GM18526 (cell line): ENCODE results near the gene UNK.

ENCODE experiments used
- POLR2A ChIP-seq: IDR thresholded peaks from 3 replicates; pipeline ENCODE4 v1.6.1; 2011; ENCODE audit not compliant: insufficient read length; ENCODE audit errors: extremely low read depth

Gene UNK

GRCh38 chr17:75763269-75763607 is 21.4 kb upstream of the UNK start:
- TF ChIP-seq POLR2A = no peak

- no peak for TF ChIP-seq POLR2A
These were observed 20.8 kb upstream of the UNK start for GRCh38 chr17:75763613-75764416.

- no peak for TF ChIP-seq POLR2A
These were observed 20.2 kb upstream of the UNK start for GRCh38 chr17:75764417-75764710.

- TF ChIP-seq POLR2A = peak; percentile 52
These were observed 19.7 kb upstream of the UNK start, which contains the start of gene GALK1 for GRCh38 chr17:75764711-75765421. Gene GALK1 (minus strand): TSS chr17:75765192. CDS start chr17:75765136, 56 bp downstream.

- no peak for TF ChIP-seq POLR2A
These were observed 18.6 kb upstream of the UNK start for GRCh38 chr17:75765981-75766380.

GRCh38 chr17:75767881-75768280 is 16.7 kb upstream of the UNK start:
- TF ChIP-seq POLR2A = no peak

GRCh38 chr17:75769536-75769935 is 15.1 kb upstream of the UNK start:
- no peak for TF ChIP-seq POLR2A

GRCh38 chr17:75771334-75772281 is 13.0 kb upstream of the UNK start:
- TF ChIP-seq POLR2A = no peak

GRCh38 chr17:75773121-75773807 is 11.3 kb upstream of the UNK start:
- no peak for TF ChIP-seq POLR2A

GRCh38 chr17:75773808-75774470 is 10.7 kb upstream of the UNK start:
- no peak for TF ChIP-seq POLR2A

GRCh38 chr17:75774471-75774990 is 10.1 kb upstream of the UNK start:
- TF ChIP-seq POLR2A = no peak

- TF ChIP-seq POLR2A = peak; percentile 25
These were observed 9.5 kb upstream of the UNK start for GRCh38 chr17:75774991-75775668.

- TF ChIP-seq POLR2A = peak; percentile 38
These were observed 8.0 kb upstream of the UNK start for GRCh38 chr17:75776386-75777295.
